GM19025 (cell line): ENCODE measurements around the gene SOWAHD.

Source experiments
- ATAC-seq: cut with Tn5 transposase; IDR thresholded peaks from one replicate; pipeline ENCODE4 v1.9.1; 2021; ENCODE audit warnings: mild to moderate bottlenecking, low read depth, moderate library complexity; ENCODE audit not compliant: unreplicated experiment

Gene SOWAHD

GRCh38 chrX:119809185-119809666, 50.8 kb downstream of the SOWAHD start:
- ATAC-seq: no peak
